ENCODE measurements around the gene CNTN6.

DNA sequence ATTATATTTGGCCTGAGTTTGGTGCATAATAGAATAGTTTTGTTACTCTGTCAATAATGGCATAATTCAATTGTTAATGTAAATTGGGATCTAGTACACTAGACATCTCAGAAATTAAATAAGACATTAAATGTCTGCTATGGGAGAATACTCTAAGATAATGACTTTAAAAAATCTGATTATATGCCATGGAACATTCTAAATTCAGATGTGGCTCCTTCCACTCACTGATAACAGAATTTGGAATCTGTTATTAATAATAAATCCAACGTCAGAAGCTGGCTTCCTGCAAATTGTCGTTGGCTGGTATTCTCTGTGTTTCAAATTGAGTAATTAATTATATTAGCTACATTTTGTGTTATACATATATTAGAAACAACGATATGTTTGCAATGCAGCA lies 258.1 kb downstream of the CNTN6 start:
- no peak for TF ChIP-seq CTCF (IDR thresholded peaks at IDR 0.05)
- no peak for TF ChIP-seq POLR2A (IDR thresholded peaks at IDR 0.05)
